Stimulated activated effector memory CD8-positive, alpha-beta T cell treated with anti-CD3 and anti-CD28 coated beads, Interleukin-12 subunit alpha, Interleukin-12 subunit beta, amount 100 ng/mL, for 72 hours (primary cell): ENCODE results near the gene OSBPL10.

ENCODE experiments used
- ATAC-seq: fragments of 150-1000 bp; cut with Tn5 transposase; 2 replicates; pipeline ENCODE4 v1.10.0; 2021
- DNase-seq, 2 donors: peaks; one replicate each; pipeline ENCODE4 v3.0.0; 2021 to 2022; ENCODE audit warnings: low spot score in 2 of 2
- H3K27ac Mint-ChIP-seq: one replicate; pipeline ENCODE4 v1.8.0; 2022; ENCODE audit warnings: mild to moderate bottlenecking, mixed read lengths
- H3K36me3 Mint-ChIP-seq: one replicate; pipeline ENCODE4 v1.8.0; 2022; ENCODE audit warnings: mild to moderate bottlenecking, mixed read lengths
- H3K4me1 Mint-ChIP-seq: one replicate; pipeline ENCODE4 v1.8.0; 2022; ENCODE audit warnings: mixed read lengths
- H3K4me3 Mint-ChIP-seq: one replicate; pipeline ENCODE4 v1.8.0; 2022; ENCODE audit warnings: mild to moderate bottlenecking, mixed read lengths
- H3K9me3 Mint-ChIP-seq: one replicate; pipeline ENCODE4 v1.8.0; 2022; ENCODE audit warnings: mixed read lengths

The OSBPL10 gene

GRCh38 chr3:31724116-31724515 lies 256.9 kb downstream of the OSBPL10 start:
- H3K27ac Mint-ChIP-seq: no peak overlapping the region
- H3K4me3 Mint-ChIP-seq: no peak overlapping the region
- ATAC-seq (no peak), DNase-seq (no peak)
- no peaks in the 10 kb centered on the region for H3K36me3 Mint-ChIP-seq
- no peaks in the 10 kb centered on the region for H3K4me1 Mint-ChIP-seq
- H3K9me3 Mint-ChIP-seq: no peaks in the 10 kb centered on the region

GRCh38 chr3:31723701-31724100 lies 257.4 kb downstream of the OSBPL10 start:
- no peaks in the 10 kb centered on the region for H3K4me1 Mint-ChIP-seq
- H3K9me3 Mint-ChIP-seq: no peaks in the 10 kb centered on the region
- H3K36me3 Mint-ChIP-seq: no peaks in the 10 kb centered on the region
- no peak overlapping the region for H3K27ac Mint-ChIP-seq
- no peak overlapping the region for H3K4me3 Mint-ChIP-seq
- ATAC-seq (no peak), DNase-seq (no peak)

DNA sequence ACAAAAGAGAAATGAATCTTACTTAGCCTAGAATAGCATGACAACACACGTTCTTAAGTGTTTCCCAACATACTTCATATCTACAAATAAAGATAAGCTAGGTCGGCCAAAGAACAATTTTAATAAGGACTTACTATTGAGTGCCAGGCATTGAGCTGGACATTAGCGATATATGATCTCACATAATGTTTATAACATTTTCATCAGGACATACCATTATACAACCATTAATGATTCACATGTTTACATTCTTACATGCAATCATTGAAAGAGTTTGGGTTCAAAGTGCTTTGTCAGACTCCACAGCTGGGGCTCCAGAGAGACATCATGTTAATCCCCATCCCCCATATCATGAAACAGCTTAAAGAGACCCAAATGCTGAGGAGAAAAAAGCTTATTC lies 259.4 kb downstream of the OSBPL10 start:
- H3K27ac Mint-ChIP-seq: no peak overlapping the region
- no peak overlapping the region for H3K4me3 Mint-ChIP-seq

DNA sequence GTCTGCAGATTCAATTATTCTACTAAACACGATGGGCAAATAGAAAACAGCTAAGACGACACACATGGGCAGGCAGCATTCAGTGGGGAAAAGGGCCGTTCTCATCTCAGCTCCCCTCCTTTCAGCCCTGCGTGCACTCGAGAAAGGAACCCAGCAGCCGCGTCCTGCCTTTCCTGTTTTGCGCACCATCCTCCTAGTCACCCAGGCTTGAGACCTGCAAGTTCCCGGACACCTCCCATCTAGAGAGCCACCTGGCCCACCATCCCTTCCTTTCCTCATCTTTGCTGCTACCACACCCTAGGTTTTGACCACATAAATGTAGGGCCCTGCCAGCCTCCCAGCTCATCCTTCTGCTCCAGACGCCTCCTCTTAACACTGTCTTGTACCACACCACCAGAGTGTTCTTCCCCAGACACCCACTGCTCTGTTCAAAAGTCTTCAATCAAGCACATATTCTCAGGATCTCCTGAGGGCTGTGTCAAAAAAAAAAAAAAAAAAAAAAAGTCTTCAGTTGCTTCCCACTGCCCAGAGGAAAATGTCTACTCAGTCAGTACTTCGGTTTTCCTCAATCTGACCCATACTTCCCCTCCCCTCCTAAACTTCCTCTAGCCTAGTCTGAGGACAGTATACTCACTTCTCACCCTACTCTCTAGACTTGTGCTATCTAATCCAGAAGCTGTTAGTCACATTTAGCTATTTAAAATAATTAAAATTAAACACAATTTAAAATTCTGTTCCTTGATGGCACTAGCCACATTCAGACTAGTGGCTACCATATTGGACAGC lies 266.4 kb downstream of the OSBPL10 start:
- no peak overlapping the region for H3K27ac Mint-ChIP-seq

More for the DNA sequence above, 259.4 kb downstream of the OSBPL10 start:
- Mint-ChIP-seq H3K36me3 (no peaks in the 10 kb centered on the region), H3K9me3 (no peaks in the 10 kb centered on the region), H3K4me1 (no peaks in the 10 kb centered on the region)
- DNase-seq (no peak), ATAC-seq (no peak)

DNA sequence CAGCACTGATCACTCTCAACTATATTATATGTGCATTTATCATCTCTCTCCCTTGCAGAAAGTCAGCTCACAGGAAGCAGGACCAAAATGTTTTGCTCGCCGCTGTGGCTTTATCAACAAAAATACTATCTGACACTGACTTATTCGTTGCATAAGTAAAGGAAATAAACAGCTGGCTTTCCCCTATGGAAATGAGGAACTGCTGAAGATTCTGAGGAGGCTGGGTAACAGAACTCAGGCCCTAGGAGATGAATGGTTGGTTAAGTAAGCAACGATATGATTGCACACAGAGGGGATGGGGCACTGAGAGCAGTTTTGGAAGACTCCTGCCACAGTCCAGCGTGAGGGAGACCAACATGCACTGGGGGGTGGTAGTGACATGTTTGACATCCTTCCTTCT lies 267.2 kb downstream of the OSBPL10 start:
- no peaks in the 10 kb centered on the region for H3K36me3 Mint-ChIP-seq
- no peak for DNase-seq
- no peaks in the 10 kb centered on the region for H3K4me1 Mint-ChIP-seq
- ATAC-seq: no peak
- H3K4me3 Mint-ChIP-seq: no peak overlapping the region
- H3K9me3 Mint-ChIP-seq: peaks cover 2% of the 10 kb centered on the region
- H3K27ac Mint-ChIP-seq: no peak overlapping the region

More for the DNA sequence above, 266.4 kb downstream of the OSBPL10 start:
- H3K4me3 Mint-ChIP-seq: no peak overlapping the region
- no peak for ATAC-seq
- no peak for DNase-seq
- no peaks in the 10 kb centered on the region for H3K4me1 Mint-ChIP-seq
- H3K36me3 Mint-ChIP-seq: no peaks in the 10 kb centered on the region
- H3K9me3 Mint-ChIP-seq: peaks cover 2% of the 10 kb centered on the region

- peaks cover 2% of the 10 kb centered on the region for H3K9me3 Mint-ChIP-seq
- no peaks in the 10 kb centered on the region for H3K4me1 Mint-ChIP-seq
- H3K4me3 Mint-ChIP-seq: no peak overlapping the region
- ATAC-seq (no peak), DNase-seq (no peak)
- no peaks in the 10 kb centered on the region for H3K36me3 Mint-ChIP-seq
- no peak overlapping the region for H3K27ac Mint-ChIP-seq
Observed at GRCh38 chr3:31710123-31710803, 270.8 kb downstream of the OSBPL10 start.

DNA sequence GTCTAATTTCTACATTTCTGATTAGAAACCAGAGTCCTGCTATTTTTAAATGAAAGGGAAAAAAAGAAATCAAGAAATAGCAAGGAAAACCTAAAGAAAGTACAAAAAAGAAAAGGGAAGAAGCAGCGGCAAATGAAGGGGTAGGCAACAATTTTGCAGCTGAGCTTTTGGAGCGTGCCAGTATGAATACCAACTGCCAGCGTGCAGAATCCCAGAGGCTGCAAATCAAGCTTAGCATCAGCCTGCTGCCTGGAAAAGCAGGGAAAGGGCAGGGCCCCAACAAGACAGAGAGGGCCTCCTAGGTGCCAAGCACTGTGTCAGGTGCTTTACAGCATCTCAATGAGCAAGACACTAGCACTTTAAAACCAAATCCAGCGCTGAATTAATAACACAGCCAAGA lies 271.5 kb downstream of the OSBPL10 start:
- Mint-ChIP-seq H3K9me3 (peaks cover 2% of the 10 kb centered on the region), H3K4me1 (peaks cover 6% of the 10 kb centered on the region), H3K27ac (no peak overlapping the region), H3K36me3 (no peaks in the 10 kb centered on the region), H3K4me3 (no peak overlapping the region)
- ATAC-seq (no peak), DNase-seq (no peak)

- Mint-ChIP-seq H3K9me3 (peaks cover 2% of the 10 kb centered on the region), H3K4me1 (peaks cover 11% of the 10 kb centered on the region), H3K27ac (no peak overlapping the region), H3K4me3 (no peak overlapping the region), H3K36me3 (no peaks in the 10 kb centered on the region)
- ATAC-seq (no peak), DNase-seq (no peak)
Observed at GRCh38 chr3:31709005-31709404, 272.1 kb downstream of the OSBPL10 start.

- ATAC-seq (no peak), DNase-seq (no peak)
- Mint-ChIP-seq H3K4me3 (no peak overlapping the region), H3K9me3 (no peaks in the 10 kb centered on the region), H3K27ac (no peak overlapping the region), H3K4me1 (peaks cover 11% of the 10 kb centered on the region), H3K36me3 (no peaks in the 10 kb centered on the region)
Observed at GRCh38 chr3:31707286-31707685, 273.8 kb downstream of the OSBPL10 start.

GRCh38 chr3:31705736-31706135 lies 275.3 kb downstream of the OSBPL10 start:
- no peaks in the 10 kb centered on the region for H3K36me3 Mint-ChIP-seq
- peaks cover 11% of the 10 kb centered on the region for H3K4me1 Mint-ChIP-seq
- no peak for DNase-seq
- H3K27ac Mint-ChIP-seq: no peak overlapping the region
- H3K9me3 Mint-ChIP-seq: no peaks in the 10 kb centered on the region
- no peak for ATAC-seq
- no peak overlapping the region for H3K4me3 Mint-ChIP-seq

DNA sequence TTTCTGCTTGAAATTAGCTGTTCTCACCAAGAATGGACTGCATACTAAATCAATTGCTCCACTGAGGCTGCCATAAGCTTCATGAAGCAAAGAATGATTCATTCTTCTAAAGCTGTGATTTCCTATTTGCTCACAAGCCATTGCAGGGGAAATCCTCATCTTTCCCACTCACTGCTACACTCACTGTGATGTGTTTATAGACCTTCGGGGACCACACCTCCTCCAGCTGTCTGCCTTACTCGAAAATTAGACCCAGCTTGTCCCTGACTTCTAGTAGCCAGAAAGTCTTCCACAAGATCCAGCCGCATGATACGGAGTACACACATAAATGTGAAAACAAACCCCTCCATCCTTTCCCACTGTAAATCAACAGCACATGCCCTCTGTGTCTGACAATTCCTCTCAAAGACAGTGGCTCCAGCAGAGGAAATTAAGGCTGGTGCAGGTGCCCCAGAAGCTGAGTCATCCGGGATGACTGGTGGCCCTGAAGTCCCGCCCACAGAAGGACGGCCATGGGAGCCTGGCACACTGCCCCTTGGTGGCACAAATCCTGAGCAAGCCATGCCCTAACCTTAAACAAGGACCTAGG lies 276.4 kb downstream of the OSBPL10 start:
- H3K4me3 Mint-ChIP-seq: no peak overlapping the region
- H3K9me3 Mint-ChIP-seq: no peaks in the 10 kb centered on the region
- peaks cover 11% of the 10 kb centered on the region for H3K4me1 Mint-ChIP-seq
- H3K36me3 Mint-ChIP-seq: no peaks in the 10 kb centered on the region
- DNase-seq (no peak), ATAC-seq (peak; percentile 92)
- H3K27ac Mint-ChIP-seq: peak overlapping the region; percentile 55

- no peak overlapping the region for H3K27ac Mint-ChIP-seq
- no peaks in the 10 kb centered on the region for H3K9me3 Mint-ChIP-seq
Observed at GRCh38 chr3:31704156-31704555, 276.9 kb downstream of the OSBPL10 start.

DNA sequence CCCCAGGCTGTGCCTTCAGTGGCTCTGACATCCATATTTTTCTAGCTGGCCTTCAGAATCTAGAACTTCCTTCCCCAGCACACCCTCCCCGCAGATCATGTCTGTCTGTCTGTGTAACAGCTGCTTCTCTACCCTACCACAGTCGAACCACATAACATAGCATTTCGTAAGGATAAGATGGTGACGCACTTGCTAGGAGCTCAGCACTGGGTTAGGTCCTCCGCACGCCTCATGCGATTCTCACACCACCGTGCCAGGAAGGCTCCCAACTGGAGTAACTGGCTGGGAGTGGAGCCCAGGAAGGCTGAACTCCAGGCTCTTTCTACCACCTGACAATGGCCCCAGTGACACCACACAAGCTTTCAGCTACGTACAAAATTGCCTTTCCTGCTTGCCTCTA lies 279.8 kb downstream of the OSBPL10 start:
- Mint-ChIP-seq H3K36me3 (no peaks in the 10 kb centered on the region), H3K9me3 (no peaks in the 10 kb centered on the region), H3K27ac (no peak overlapping the region), H3K4me1 (peaks cover 11% of the 10 kb centered on the region), H3K4me3 (no peak overlapping the region)
- no peak for ATAC-seq
- DNase-seq: no peak

More at GRCh38 chr3:31704156-31704555, 276.9 kb downstream of the OSBPL10 start:
- DNase-seq (no peak), ATAC-seq (no peak)
- no peak overlapping the region for H3K4me3 Mint-ChIP-seq
- H3K4me1 Mint-ChIP-seq: peaks cover 11% of the 10 kb centered on the region
- no peaks in the 10 kb centered on the region for H3K36me3 Mint-ChIP-seq

DNA sequence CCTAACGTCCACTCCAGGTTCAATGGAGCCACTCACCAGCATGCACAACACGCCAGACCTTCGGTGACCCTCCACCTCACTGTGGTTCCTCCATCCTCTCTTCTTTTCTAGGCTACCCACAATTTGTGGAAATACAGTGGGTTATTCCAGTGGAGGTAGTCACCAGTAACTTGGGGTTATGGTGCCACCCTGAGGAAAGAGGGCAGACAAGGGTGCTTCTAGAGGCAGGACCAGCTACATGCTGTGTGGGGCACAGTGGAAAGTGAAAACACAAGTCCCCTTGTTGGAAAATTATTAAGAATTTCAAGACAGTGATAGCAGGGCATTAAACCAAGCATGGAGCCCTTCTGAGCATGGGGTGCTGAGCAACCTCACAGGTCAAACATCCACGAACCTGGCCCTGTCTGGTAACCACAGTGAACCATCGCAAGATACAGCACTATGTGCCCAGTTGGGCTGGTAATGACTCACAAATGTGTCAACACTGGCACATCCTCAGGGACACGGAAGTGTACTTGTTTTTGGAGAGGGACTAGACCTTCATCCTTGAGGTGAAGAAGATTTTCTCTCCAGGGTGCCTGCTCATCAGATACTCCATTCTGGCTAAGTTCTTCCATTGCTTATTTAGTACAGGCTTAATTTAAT lies 281.6 kb downstream of the OSBPL10 start:
- H3K36me3 Mint-ChIP-seq: no peaks in the 10 kb centered on the region
- H3K4me1 Mint-ChIP-seq: peaks cover 4% of the 10 kb centered on the region
- no peak overlapping the region for H3K4me3 Mint-ChIP-seq
- DNase-seq (no peak), ATAC-seq (no peak)
- no peak overlapping the region for H3K27ac Mint-ChIP-seq
- no peaks in the 10 kb centered on the region for H3K9me3 Mint-ChIP-seq

DNA sequence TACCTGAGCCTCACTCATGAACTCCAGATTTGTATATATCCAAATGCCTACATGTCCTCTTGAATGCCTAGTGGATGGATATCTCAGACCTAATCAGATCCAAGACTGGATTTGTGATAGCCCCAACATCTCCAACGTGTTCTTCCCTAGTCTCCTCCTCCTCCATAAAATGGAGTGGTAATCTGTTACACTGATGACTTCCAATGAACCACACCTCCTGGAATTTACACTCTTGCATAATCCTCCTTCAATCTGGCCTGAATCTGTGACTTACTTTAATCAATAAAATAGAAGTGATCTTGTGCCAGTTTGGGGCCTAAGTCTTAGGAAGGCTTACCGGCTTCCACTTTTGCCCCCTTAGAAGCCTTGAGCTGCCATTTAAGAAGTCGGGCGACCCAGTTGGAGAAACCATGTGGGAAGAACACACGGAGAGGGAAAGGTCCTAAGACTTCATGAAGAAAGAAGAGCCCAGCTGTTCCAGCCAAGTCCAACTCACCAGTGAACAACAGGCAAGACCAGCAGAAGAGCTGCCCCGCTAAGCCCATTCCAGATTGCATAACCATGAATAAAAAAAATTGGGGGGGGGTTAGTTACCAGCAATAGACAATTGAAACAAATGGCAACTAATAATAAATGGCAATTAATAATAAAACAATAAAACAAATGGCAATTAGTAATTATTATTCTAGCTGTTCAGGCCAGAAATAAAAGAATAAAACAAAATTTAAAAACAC lies 284.1 kb downstream of the OSBPL10 start:
- no peaks in the 10 kb centered on the region for H3K36me3 Mint-ChIP-seq
- no peak for DNase-seq
- no peaks in the 10 kb centered on the region for H3K9me3 Mint-ChIP-seq
- no peak overlapping the region for H3K27ac Mint-ChIP-seq
- no peak for ATAC-seq
- no peak overlapping the region for H3K4me3 Mint-ChIP-seq
- H3K4me1 Mint-ChIP-seq: no peaks in the 10 kb centered on the region
